Mesendoderm (in vitro differentiated cells): ENCODE results near the gene U2AF2.

Experiments
- DNase-seq: peaks from one replicate; pipeline ENCODE4 v3.0.0; 2013
- H2AK5ac ChIP-seq: 2 replicates; pipeline ENCODE4 v1.6.1; 2013; ENCODE audit warnings: low read length, inconsistent platforms
- H2BK120ac ChIP-seq: 2 replicates; pipeline ENCODE4 v1.6.1; 2013; ENCODE audit warnings: low read depth, mild to moderate bottlenecking, low read length, moderate library complexity, mixed read lengths
- H2BK15ac ChIP-seq: replicated peaks from 2 replicates; pipeline ENCODE4 v1.6.1; 2013; ENCODE audit warnings: low read depth, mild to moderate bottlenecking, moderate library complexity
- H2BK5ac ChIP-seq: 2 replicates; pipeline ENCODE4 v1.6.1; 2013; ENCODE audit warnings: low read length, inconsistent platforms
- H3K18ac ChIP-seq: 2 replicates; pipeline ENCODE4 v1.6.1; 2013; ENCODE audit warnings: mild to moderate bottlenecking, low read length, mixed read lengths
- H3K23ac ChIP-seq: one replicate; pipeline ENCODE4 v1.6.1; 2013; ENCODE audit warnings: low read length
- H3K27ac ChIP-seq: 2 replicates; pipeline ENCODE4 v1.5.1; 2013; ENCODE audit warnings: low read depth, mild to moderate bottlenecking, inconsistent platforms, low read length, moderate library complexity
- H3K27me3 ChIP-seq: 2 replicates; pipeline ENCODE4 v1.6.1; 2013; ENCODE audit warnings: low read length, control low read depth, mild to moderate bottlenecking, inconsistent platforms; ENCODE audit not compliant: insufficient read depth, poor library complexity
- H3K36me3 ChIP-seq: 2 replicates; pipeline ENCODE4 v1.6.1; 2013; ENCODE audit warnings: low read length, inconsistent platforms; ENCODE audit not compliant: control insufficient read depth, insufficient read depth
- H3K4ac ChIP-seq: one replicate; pipeline ENCODE4 v1.6.1; 2013; ENCODE audit warnings: low read depth, mild to moderate bottlenecking, low read length, moderate library complexity
- H3K4me1 ChIP-seq: 2 replicates; pipeline ENCODE4 v1.6.1; 2013; ENCODE audit warnings: low read depth, low read length, inconsistent platforms; ENCODE audit not compliant: control insufficient read depth
- H3K4me2 ChIP-seq: 2 replicates; pipeline ENCODE4 v1.6.1; 2013; ENCODE audit warnings: low read length
- H3K4me3 ChIP-seq: 2 replicates; pipeline ENCODE4 v1.5.1; 2013; ENCODE audit warnings: mild to moderate bottlenecking, low read length
- H3K56ac ChIP-seq: one replicate; pipeline ENCODE4 v1.6.1; 2013; ENCODE audit warnings: low read length
- H3K79me1 ChIP-seq: 2 replicates; pipeline ENCODE4 v1.6.1; 2013; ENCODE audit warnings: low read length, inconsistent platforms
- H3K79me2 ChIP-seq: 2 replicates; pipeline ENCODE4 v1.6.1; 2013; ENCODE audit warnings: mild to moderate bottlenecking, low read length; ENCODE audit not compliant: control insufficient read depth, insufficient read depth
- H3K9ac ChIP-seq: 2 replicates; pipeline ENCODE4 v1.6.1; 2013; ENCODE audit warnings: low read length, inconsistent platforms
- H4K5ac ChIP-seq: one replicate; pipeline ENCODE4 v1.6.1; 2013; ENCODE audit warnings: low read length
- H4K8ac ChIP-seq: one replicate; pipeline ENCODE4 v1.6.1; 2013; ENCODE audit warnings: low read depth, mild to moderate bottlenecking, control low read depth, low read length, moderate library complexity
- WGBS: extraction: QIAGEN DNeasy Blood & Tissue Kit; methylation state at CpG from one replicate; pipeline ENCODE4 v1.1.7; 2013; ENCODE audit warnings: low lambda C conversion rate, missing lambda C conversion rate; ENCODE audit not compliant: insufficient coverage; ENCODE audit errors: extremely low coverage; 5-methylcytosine and 5-hydroxymethylcytosine counted together

Gene U2AF2

DNA sequence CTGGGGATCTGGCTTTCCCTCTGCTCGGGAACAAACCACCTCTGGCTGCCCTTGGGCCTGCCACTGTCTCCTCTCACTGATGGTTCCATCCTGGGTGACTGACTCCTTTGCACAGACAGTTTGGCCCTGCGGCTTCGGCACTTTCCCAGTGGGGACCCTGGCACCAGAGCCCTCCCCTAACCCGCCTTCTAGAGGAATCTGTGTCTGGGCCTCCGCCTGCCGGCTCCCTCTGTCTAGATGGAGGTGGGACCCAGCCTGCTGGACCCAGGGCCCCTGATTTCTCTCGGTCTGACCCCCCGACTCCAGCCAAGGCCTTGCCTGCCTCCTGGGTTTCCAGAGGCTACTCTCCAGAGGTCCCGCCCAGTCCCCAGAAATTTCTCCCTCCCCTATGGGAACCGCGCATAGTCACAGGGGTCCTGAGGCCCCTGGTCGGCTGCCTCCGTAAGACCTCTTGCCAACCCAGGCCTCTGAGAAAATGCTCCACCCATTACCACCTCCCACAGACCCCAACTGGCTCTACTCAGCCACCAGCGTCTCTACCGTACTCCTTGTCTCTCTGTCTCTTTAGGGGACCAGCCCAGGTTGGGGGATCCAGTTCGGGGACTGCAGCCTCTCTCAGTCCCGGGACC lies 4.1 kb upstream of the U2AF2 start:
- H3K79me1 ChIP-seq: no peaks in the 10 kb centered on the region
- H3K36me3 ChIP-seq: no peaks in the 10 kb centered on the region
- H2BK5ac ChIP-seq: no peak overlapping the region
- no peak overlapping the region for H3K18ac ChIP-seq
- H3K27ac ChIP-seq: no peak overlapping the region
- no peak overlapping the region for H4K5ac ChIP-seq
- H3K27me3 ChIP-seq: no peaks in the 10 kb centered on the region
- no peak overlapping the region for H4K8ac ChIP-seq
- no peak overlapping the region for H3K4ac ChIP-seq
- H3K4me1 ChIP-seq: no peaks in the 10 kb centered on the region
- H3K4me2 ChIP-seq: no peak overlapping the region
- no peak overlapping the region for H2AK5ac ChIP-seq
- H3K9ac ChIP-seq: no peak overlapping the region
- H3K23ac ChIP-seq: no peak overlapping the region
- no peak overlapping the region for H2BK120ac ChIP-seq
- peaks cover 3% of the 10 kb centered on the region for H3K79me2 ChIP-seq
- no peak overlapping the region for H3K56ac ChIP-seq
- H3K4me3 ChIP-seq: no peak overlapping the region
- DNase-seq: no peak
- H2BK15ac ChIP-seq: no peak overlapping the region
- no CpG with 5 or more reads among the region's 17 CpGs for WGBS

GRCh38 chr19:55651236-55651635 lies 3.6 kb upstream of the U2AF2 start:
- Histone ChIP-seq H2BK5ac (no peak overlapping the region), H3K27me3 (no peaks in the 10 kb centered on the region), H3K36me3 (no peaks in the 10 kb centered on the region), H4K5ac (no peak overlapping the region), H3K4me2 (no peak overlapping the region), H2AK5ac (no peak overlapping the region), H3K4me3 (no peak overlapping the region), H3K27ac (no peak overlapping the region), H3K23ac (no peak overlapping the region), H3K79me1 (no peaks in the 10 kb centered on the region), H4K8ac (no peak overlapping the region), H2BK15ac (no peak overlapping the region), H3K79me2 (peaks cover 9% of the 10 kb centered on the region), H3K9ac (no peak overlapping the region), H3K4me1 (no peaks in the 10 kb centered on the region), H2BK120ac (no peak overlapping the region), H3K56ac (no peak overlapping the region), H3K18ac (no peak overlapping the region), H3K4ac (no peak overlapping the region)
- DNase-seq: no peak
- no CpG with 5 or more reads among the region's 18 CpGs for WGBS

GRCh38 chr19:55652311-55653128 lies 2.3 kb upstream of the U2AF2 start:
- H3K23ac ChIP-seq: no peak overlapping the region
- H3K27me3 ChIP-seq: no peaks in the 10 kb centered on the region
- no peaks in the 10 kb centered on the region for H3K79me1 ChIP-seq
- peak overlapping the region; percentile 53 for H3K9ac ChIP-seq
- DNase-seq: no peak
- no peak overlapping the region for H3K27ac ChIP-seq
- H2BK15ac ChIP-seq: no peak overlapping the region
- peaks cover 21% of the 10 kb centered on the region for H3K79me2 ChIP-seq
- no peak overlapping the region for H2BK120ac ChIP-seq
- H3K4ac ChIP-seq: peak overlapping the region; percentile 17
- no peak overlapping the region for H2BK5ac ChIP-seq
- H4K5ac ChIP-seq: no peak overlapping the region
- peak overlapping the region; percentile 7 for H4K8ac ChIP-seq
- H3K56ac ChIP-seq: peak overlapping the region; percentile 71
- no peak overlapping the region for H3K18ac ChIP-seq
- H3K4me3 ChIP-seq: no peak overlapping the region
- H3K4me2 ChIP-seq: no peak overlapping the region
- WGBS: no CpG with 5 or more reads among the region's 71 CpGs
- no peak overlapping the region for H2AK5ac ChIP-seq
- H3K36me3 ChIP-seq: no peaks in the 10 kb centered on the region
- peaks cover 4% of the 10 kb centered on the region for H3K4me1 ChIP-seq

DNA sequence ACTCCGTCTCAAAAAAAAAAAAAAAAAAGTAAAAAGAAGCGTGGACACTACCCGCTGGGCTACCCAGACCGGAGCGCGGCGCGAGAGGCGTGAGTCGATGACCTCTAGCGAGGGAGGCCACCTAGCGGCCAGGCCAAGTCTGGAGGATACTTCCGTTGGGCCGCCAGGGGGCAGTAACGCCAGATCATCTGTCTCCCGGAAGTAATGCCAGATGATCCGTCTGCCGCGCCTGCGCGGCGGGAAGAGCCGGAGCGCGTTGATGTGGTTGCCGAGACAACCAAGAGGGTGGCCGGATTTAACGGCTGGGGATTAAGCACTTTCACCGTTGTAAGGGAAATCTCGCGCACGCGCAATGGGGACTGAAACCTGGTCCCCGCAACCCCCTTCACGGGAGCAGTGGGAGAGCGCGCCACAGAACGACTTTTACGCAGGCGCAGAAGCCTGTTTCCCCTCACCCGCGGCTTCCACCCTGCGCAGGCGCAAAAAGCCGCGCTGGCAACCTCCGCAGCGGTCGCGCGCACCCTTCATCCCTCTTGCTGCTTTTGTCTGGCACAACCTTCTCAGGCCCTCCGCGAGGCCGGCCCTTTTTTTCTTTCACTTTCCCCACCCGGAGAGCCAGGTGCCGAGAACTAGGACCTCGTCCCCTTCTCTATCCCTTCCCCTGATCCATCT lies 1.0 kb upstream of the U2AF2 start:
- Histone ChIP-seq H2AK5ac (no peak overlapping the region), H3K4ac (peak overlapping the region; percentile 82), H2BK15ac (no peak overlapping the region), H3K79me1 (no peaks in the 10 kb centered on the region), H3K36me3 (no peaks in the 10 kb centered on the region), H3K27me3 (no peaks in the 10 kb centered on the region), H3K4me2 (peak overlapping the region; percentile 77), H3K56ac (peak overlapping the region; percentile 92), H4K5ac (no peak overlapping the region), H3K23ac (no peak overlapping the region), H3K79me2 (peaks cover 34% of the 10 kb centered on the region), H4K8ac (no peak overlapping the region), H3K9ac (peak overlapping the region; percentile 99), H3K4me1 (peaks cover 4% of the 10 kb centered on the region), H3K18ac (peak overlapping the region; percentile 35), H2BK120ac (no peak overlapping the region), H2BK5ac (peak overlapping the region; percentile 79), H3K4me3 (peak overlapping the region; percentile 81), H3K27ac (peak overlapping the region; percentile 85)
- WGBS: no CpG with 5 or more reads among the region's 57 CpGs
- DNase-seq: peak; percentile 99

DNA sequence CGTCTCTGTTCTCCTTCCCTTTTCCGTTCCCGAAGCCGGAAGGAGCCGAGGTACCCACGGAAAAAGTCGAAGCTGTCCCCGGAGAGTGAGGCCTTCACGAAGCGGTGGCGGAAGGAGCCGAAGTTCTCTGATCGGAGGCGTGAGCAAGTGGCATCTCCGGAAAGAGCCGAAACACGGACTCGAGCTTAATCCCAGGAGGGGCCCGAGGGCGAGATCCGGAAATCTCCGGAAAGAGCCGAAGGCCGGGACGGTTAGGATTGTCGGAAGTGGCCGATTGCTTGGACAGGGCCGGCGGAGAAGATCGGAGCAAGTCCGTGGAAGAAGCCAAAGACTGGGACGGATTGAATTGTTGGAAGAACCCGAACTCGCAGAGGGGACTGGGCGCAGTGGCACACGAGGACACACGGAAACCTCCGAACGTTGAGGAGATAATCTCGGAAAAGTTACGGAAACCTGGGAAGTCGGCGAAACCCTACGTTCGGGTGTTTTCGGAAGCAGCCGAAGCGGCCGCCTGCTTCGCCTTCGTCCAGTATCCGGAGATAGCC lies 440 bp upstream of the U2AF2 start:
- H3K79me1 ChIP-seq: no peaks in the 10 kb centered on the region
- H2BK120ac ChIP-seq: no peak overlapping the region

More for the DNA sequence above, 440 bp upstream of the U2AF2 start:
- no peak overlapping the region for H4K8ac ChIP-seq
- peak overlapping the region; percentile 48 for H3K23ac ChIP-seq
- peak overlapping the region; percentile 98 for H3K56ac ChIP-seq
- no peak overlapping the region for H2AK5ac ChIP-seq
- H3K4me2 ChIP-seq: peak overlapping the region; percentile 82
- peak; percentile 100 for DNase-seq
- H3K4me3 ChIP-seq: peak overlapping the region; percentile 81
- H3K27me3 ChIP-seq: no peaks in the 10 kb centered on the region
- H3K36me3 ChIP-seq: no peaks in the 10 kb centered on the region
- H3K4ac ChIP-seq: no peak overlapping the region
- peaks cover 40% of the 10 kb centered on the region for H3K79me2 ChIP-seq
- H3K18ac ChIP-seq: peak overlapping the region; percentile 47
- H3K27ac ChIP-seq: peak overlapping the region; percentile 88
- H3K9ac ChIP-seq: peak overlapping the region; percentile 99
- WGBS: no CpG with 5 or more reads among the region's 52 CpGs
- H2BK15ac ChIP-seq: no peak overlapping the region
- peaks cover 4% of the 10 kb centered on the region for H3K4me1 ChIP-seq
- peak overlapping the region; percentile 98 for H2BK5ac ChIP-seq
- H4K5ac ChIP-seq: peak overlapping the region; percentile 68
